Sigmoid colon (tissue), 7 donors: ENCODE results near the gene JAZF1. TPM values are rescaled to one million over a fixed set of nuclear protein-coding genes. Genes with fewer than 3 reads are reported as not detected.

Experiments used
- DNase-seq: peaks from one replicate; pipeline ENCODE4 v3.0.0-alpha.2; 2019
- H3K27ac ChIP-seq, 4 donors: fragments of 200-600 bp; sonication (generic); one replicate each; pipeline ENCODE4 v1.5.1; 2016 to 2019; ENCODE audit warnings: mild to moderate bottlenecking in 1 of 4
- H3K27me3 ChIP-seq, 3 donors: fragments of 200-600 bp; sonication (generic); one replicate each; pipeline ENCODE4 v1.5.1; 2019; ENCODE audit warnings: mild to moderate bottlenecking in 1 of 3
- H3K36me3 ChIP-seq, 4 donors: fragments of 200-600 bp; sonication (generic); one replicate each; pipeline ENCODE4 v1.5.1; 2016 to 2019
- H3K4me1 ChIP-seq, 4 donors: fragments of 200-600 bp; sonication (generic); one replicate each; pipeline ENCODE4 v1.5.1; 2017 to 2019
- H3K4me3 ChIP-seq, 4 donors: fragments of 200-600 bp; sonication (generic); one replicate each; pipeline ENCODE4 v1.5.1; 2017 to 2019; ENCODE audit warnings: mild to moderate bottlenecking in 2 of 4, moderate library complexity in 1 of 4
- H3K9me3 ChIP-seq, 4 donors: fragments of 200-600 bp in 3 of 4; sonication (generic) in 3 of 4; one replicate each; pipeline versions ENCODE4 v1.5.1 to v1.6.1; 2013 to 2019
- CTCF ChIP-seq, 4 experiments: fragments of 450-650 bp in 3 of 4; fragments of 200-600 bp in 1 of 4; IDR thresholded peaks; one replicate each; pipeline ENCODE4 v1.5.1; 2016 to 2019; ENCODE audit warnings: antibody characterized with exemption in 4 of 4, mild to moderate bottlenecking in 3 of 4, moderate library complexity in 2 of 4
- EP300 ChIP-seq, 4 donors: sonication (generic); formaldehyde crosslinking; IDR thresholded peaks; one replicate each; pipeline ENCODE4 v1.6.1; 2017; ENCODE audit warnings: antibody characterized with exemption in 4 of 4
- POLR2A ChIP-seq, 2 donors: fragments of 450-650 bp; IDR thresholded peaks; one replicate each; pipeline ENCODE4 v1.6.1; 2016; ENCODE audit warnings: antibody characterized with exemption in 2 of 2, mild to moderate bottlenecking in 2 of 2, moderate library complexity in 2 of 2
- POLR2AphosphoS5 ChIP-seq, 4 donors: sonication (generic); formaldehyde crosslinking; IDR thresholded peaks; one replicate each; pipeline ENCODE4 v1.6.1; 2017; ENCODE audit warnings: antibody characterized with exemption in 4 of 4
- WGBS, 2 donors: extraction: QIAGEN DNeasy Blood & Tissue Kit; methylation state at CpG; one replicate each; pipeline ENCODE4 v1.1.7; 2013; 5-methylcytosine and 5-hydroxymethylcytosine counted together
- intact Hi-C: fragments of 100-400 bp; cut with DNase I; formaldehyde crosslinking; loops from one replicate; pipeline ENCODE4 v1.15.1; 2023
- polyA plus RNA-seq, 3 donors: library from polyadenylated mRNA; stranded (reverse); fragments of 200-250 nt; gene quantifications; one replicate each; pipeline ENCODE4 v1.2.3, GENCODE V29; 2013
- total RNA-seq, 4 donors: library from RNA; depleted of rRNA; stranded (reverse); fragments of >200 nt; gene quantifications; one replicate each; pipeline ENCODE4 v1.1.0, GENCODE V29; 2016
- donor health status: healthy with polysubstance abuse.
- donor health status: Bipolar disorder and iron deficiency.
- donor health status: healthy.

The JAZF1 gene
- total and polyA plus RNA-seq, 7 donors, result 4.2 to 59.6 (median 46.4) TPM

- no peak for DNase-seq
- intact Hi-C loops, result no loop called here
- TF ChIP-seq POLR2AphosphoS5 (IDR thresholded peaks at IDR 0.05), result peak in 1 of 4 donors; percentile 5
- TF ChIP-seq EP300 (IDR thresholded peaks at IDR 0.05), result no peak
- H3K27me3 ChIP-seq, result no peaks in the 10 kb centered on the region
- WGBS, 2 donors, result 59 to 71% methylated on average over 7 of the region's 7 CpGs
- no peak overlapping the region for H3K4me3 ChIP-seq
- peaks cover 0 to 20% (median 18%) of the 10 kb centered on the region in 4 donors for H3K4me1 ChIP-seq
- peaks cover 0 to 28% (median 2%) of the 10 kb centered on the region in 4 donors for H3K36me3 ChIP-seq
- H3K9me3 ChIP-seq, result no peaks in the 10 kb centered on the region
- peak overlapping the region in 3 of 4 donors; percentile 44 to 67 (median 49) for H3K27ac ChIP-seq
Observed at GRCh38 chr7:27835376-27835775, 345.2 kb downstream of the JAZF1 start.

GRCh38 chr7:27834179-27834921 is 346.2 kb downstream of the JAZF1 start:
- Histone ChIP-seq H3K4me1 (peaks cover 0 to 20% (median 18%) of the 10 kb centered on the region in 4 donors), H3K4me3 (no peak overlapping the region), H3K27ac (peak overlapping the region in 3 of 4 donors; percentile 44 to 67 (median 49)), H3K36me3 (peaks cover 0 to 29% (median under 1%) of the 10 kb centered on the region in 4 donors), H3K9me3 (no peaks in the 10 kb centered on the region), H3K27me3 (no peaks in the 10 kb centered on the region)
- intact Hi-C loops, result no loop called here
- peak in 1 of 4 donors; percentile 30 for TF ChIP-seq EP300 (IDR thresholded peaks at IDR 0.05)
- no peak for TF ChIP-seq CTCF (IDR thresholded peaks at IDR 0.05)
- peak; percentile 46 to 85 (median 72) for TF ChIP-seq POLR2AphosphoS5 (IDR thresholded peaks at IDR 0.05)
- WGBS, 2 donors, result 89 to 92% methylated on average over 7 of the region's 7 CpGs
- peak; percentile 76 for DNase-seq

- TF ChIP-seq CTCF (IDR thresholded peaks at IDR 0.05) (no peak), POLR2A (IDR thresholded peaks at IDR 0.05) (no peak)
- H3K4me1 ChIP-seq, result no peaks in the 10 kb centered on the region
- WGBS, 2 donors, result 94 to 96% methylated on average over 5 of the region's 5 CpGs
- no peak overlapping the region for H3K4me3 ChIP-seq
- H3K9me3 ChIP-seq, result no peaks in the 10 kb centered on the region
- intact Hi-C loops, result no loop called here
- H3K27ac ChIP-seq, result no peak overlapping the region
- peaks cover 0 to 36% (median 5%) of the 10 kb centered on the region in 4 donors for H3K36me3 ChIP-seq
- DNase-seq, result no peak
- H3K27me3 ChIP-seq, result no peaks in the 10 kb centered on the region
Observed at GRCh38 chr7:27826357-27826756, 354.2 kb downstream of the JAZF1 start.

GRCh38 chr7:27825891-27826290 is 354.7 kb downstream of the JAZF1 start:
- no peaks in the 10 kb centered on the region for H3K27me3 ChIP-seq
- no peaks in the 10 kb centered on the region for H3K4me1 ChIP-seq
- H3K27ac ChIP-seq, result no peak overlapping the region
- no peak for TF ChIP-seq CTCF (IDR thresholded peaks at IDR 0.05)
- TF ChIP-seq POLR2AphosphoS5 (IDR thresholded peaks at IDR 0.05), result no peak
- no peak for TF ChIP-seq POLR2A (IDR thresholded peaks at IDR 0.05)
- no peak for TF ChIP-seq EP300 (IDR thresholded peaks at IDR 0.05)
- no peak overlapping the region for H3K4me3 ChIP-seq
- DNase-seq, result no peak
- H3K9me3 ChIP-seq, result no peaks in the 10 kb centered on the region
- peaks cover 0 to 35% (median 5%) of the 10 kb centered on the region in 4 donors for H3K36me3 ChIP-seq
- intact Hi-C loops, result no loop called here
- WGBS, 2 donors, result 89 to 96% methylated on average over 2 of the region's 2 CpGs

- no peak for DNase-seq
- 89 to 96% methylated on average over 2 of the region's 2 CpGs for WGBS, 2 donors
- H3K27ac ChIP-seq, result no peak overlapping the region
- H3K9me3 ChIP-seq, result no peaks in the 10 kb centered on the region
- intact Hi-C loops, result no loop called here
- no peaks in the 10 kb centered on the region for H3K27me3 ChIP-seq
- H3K36me3 ChIP-seq, result peaks cover 0 to 29% (median 4%) of the 10 kb centered on the region in 4 donors
- TF ChIP-seq POLR2A (IDR thresholded peaks at IDR 0.05), result no peak
- TF ChIP-seq CTCF (IDR thresholded peaks at IDR 0.05), result no peak
- TF ChIP-seq POLR2AphosphoS5 (IDR thresholded peaks at IDR 0.05), result no peak
- TF ChIP-seq EP300 (IDR thresholded peaks at IDR 0.05), result no peak
- H3K4me1 ChIP-seq, result no peaks in the 10 kb centered on the region
- no peak overlapping the region for H3K4me3 ChIP-seq
Observed at GRCh38 chr7:27822245-27822644, 358.4 kb downstream of the JAZF1 start.
